T-helper 17 cell (primary cell): Measurements from ENCODE around the gene GPC6. TPM values are rescaled to one million over a fixed set of nuclear protein-coding genes. Genes with fewer than 3 reads are reported as not detected.

Source experiments
- ATAC-seq: fragments of 150-1000 bp; cut with Tn5 transposase; 2 replicates; pipeline ENCODE4 v1.10.0; 2021; ENCODE audit warnings: mild to moderate bottlenecking, moderate library complexity
- DNase-seq, 3 donors: peaks; one replicate each; pipeline versions ENCODE4 v3.0.0 to v3.0.0-alpha.2; 2020 to 2021
- H3K9me3 ChIP-seq: one replicate; pipeline ENCODE4 v1.7.0; 2013; ENCODE audit warnings: low read length, mild to moderate bottlenecking; ENCODE audit not compliant: control insufficient read depth, poor library complexity, severe bottlenecking
- H3K27ac Mint-ChIP-seq: one replicate; pipeline ENCODE4 v1.8.0; 2022; ENCODE audit warnings: mild to moderate bottlenecking, moderate library complexity, mixed read lengths
- H3K27me3 Mint-ChIP-seq: one replicate; pipeline ENCODE4 v1.8.0; 2022; ENCODE audit warnings: mixed read lengths
- H3K36me3 Mint-ChIP-seq: one replicate; pipeline ENCODE4 v1.8.0; 2022; ENCODE audit warnings: low read depth, mixed read lengths
- H3K4me1 Mint-ChIP-seq: one replicate; pipeline ENCODE4 v1.8.0; 2022; ENCODE audit warnings: mild to moderate bottlenecking, mixed read lengths
- H3K4me3 Mint-ChIP-seq: one replicate; pipeline ENCODE4 v1.8.0; 2022; ENCODE audit warnings: mild to moderate bottlenecking, moderate library complexity, mixed read lengths
- total RNA-seq, 4 donors: library from RNA in 2 of 4; stranded (reverse) in 2 of 4; gene quantifications; one replicate each; pipeline ENCODE4 v1.2.3 and lab custom pipeline; 2022 to 2026

GPC6 gene
- total RNA-seq, 2 donors from 2014 or later: not detected

GRCh38 chr13:94236132-94236531 lies 1009.5 kb downstream of the GPC6 start:
- peaks cover 2% of the 10 kb centered on the region for H3K36me3 Mint-ChIP-seq
- no peak for DNase-seq
- H3K27me3 Mint-ChIP-seq: no peaks in the 10 kb centered on the region
- H3K9me3 ChIP-seq: no peaks in the 10 kb centered on the region
- no peak overlapping the region for H3K27ac Mint-ChIP-seq
- H3K4me3 Mint-ChIP-seq: peak overlapping the region; percentile 39
- ATAC-seq: no peak
- peaks cover 18% of the 10 kb centered on the region for H3K4me1 Mint-ChIP-seq

DNA sequence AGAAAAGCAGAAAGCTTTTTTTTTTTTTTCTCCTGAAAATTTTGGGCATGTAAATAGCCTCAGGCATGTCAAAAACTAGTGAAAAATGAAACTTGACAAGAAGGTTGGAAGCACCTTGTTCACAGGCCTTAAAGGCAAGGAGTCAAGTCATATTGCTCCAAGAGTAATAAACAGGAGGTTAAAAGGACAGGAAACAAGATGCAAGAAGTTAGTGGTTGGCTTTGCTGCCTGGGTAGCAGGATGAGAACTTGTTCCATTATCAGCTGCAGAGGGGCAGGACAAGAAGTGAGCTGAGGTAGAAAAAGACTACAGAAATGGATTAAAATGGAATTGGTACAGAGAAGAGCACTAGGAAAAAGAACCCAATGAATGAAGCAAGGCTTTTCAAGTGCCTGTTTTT lies 1010.3 kb downstream of the GPC6 start:
- DNase-seq (no peak), ATAC-seq (no peak)
- Mint-ChIP-seq H3K4me3 (no peak overlapping the region), H3K4me1 (peaks cover 18% of the 10 kb centered on the region), H3K27ac (peak overlapping the region; percentile 6), H3K36me3 (peaks cover 2% of the 10 kb centered on the region), H3K27me3 (no peaks in the 10 kb centered on the region)
- no peaks in the 10 kb centered on the region for H3K9me3 ChIP-seq

- Mint-ChIP-seq H3K4me1 (peaks cover 18% of the 10 kb centered on the region), H3K27me3 (peaks cover 7% of the 10 kb centered on the region), H3K4me3 (no peak overlapping the region), H3K27ac (no peak overlapping the region), H3K36me3 (peaks cover 2% of the 10 kb centered on the region)
- H3K9me3 ChIP-seq: no peaks in the 10 kb centered on the region
- ATAC-seq (peak; percentile 50), DNase-seq (no peak)
These were observed 1012.5 kb downstream of the GPC6 start for GRCh38 chr13:94239135-94239534.

DNA sequence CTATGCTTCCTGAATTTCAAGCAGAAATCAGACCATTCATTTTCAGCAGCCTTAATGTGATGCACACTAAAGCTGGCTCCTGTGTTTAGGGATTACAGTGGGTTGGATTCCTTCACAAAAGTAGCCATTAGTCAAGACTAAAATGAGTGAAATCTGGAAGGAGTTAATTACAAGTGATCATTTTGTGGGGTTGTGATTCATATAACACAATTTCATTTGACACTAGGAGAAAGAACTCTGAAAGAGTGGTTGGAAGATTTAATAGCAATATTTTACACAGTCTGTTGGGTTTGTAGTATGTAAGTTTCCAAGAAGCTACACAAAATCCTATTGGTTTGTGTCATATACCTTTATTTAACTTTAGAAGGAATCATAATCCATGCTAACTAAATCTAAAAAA lies 1015.9 kb downstream of the GPC6 start:
- DNase-seq: no peak
- H3K36me3 Mint-ChIP-seq: peaks cover 2% of the 10 kb centered on the region
- peaks cover 6% of the 10 kb centered on the region for H3K4me1 Mint-ChIP-seq
- no peak overlapping the region for H3K27ac Mint-ChIP-seq
- H3K9me3 ChIP-seq: no peaks in the 10 kb centered on the region
- no peak for ATAC-seq
- no peak overlapping the region for H3K4me3 Mint-ChIP-seq
- peaks cover 12% of the 10 kb centered on the region for H3K27me3 Mint-ChIP-seq

DNA sequence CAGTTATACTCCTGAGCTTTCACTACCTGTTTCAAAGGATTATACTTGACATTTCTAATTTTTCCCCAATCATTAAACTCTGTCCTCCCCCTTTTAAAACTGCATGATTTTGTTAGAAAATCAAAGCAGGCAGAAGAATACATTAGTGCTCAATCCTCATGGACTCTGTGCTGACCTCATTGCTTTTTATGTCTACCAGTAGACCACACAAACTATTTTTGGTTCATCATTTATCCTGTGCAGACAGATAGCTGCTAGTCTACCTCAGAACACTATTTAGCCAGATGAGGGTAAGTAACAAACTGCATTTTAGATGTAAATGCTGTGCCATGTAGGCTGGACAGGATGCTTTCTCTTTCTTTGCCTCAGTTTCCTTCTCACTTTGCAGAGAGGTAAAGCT lies 1016.9 kb downstream of the GPC6 start:
- no peak for ATAC-seq
- peaks cover 2% of the 10 kb centered on the region for H3K36me3 Mint-ChIP-seq
- DNase-seq: no peak

GRCh38 chr13:94246495-94246894 lies 1019.9 kb downstream of the GPC6 start:
- Mint-ChIP-seq H3K4me3 (no peak overlapping the region), H3K27me3 (peaks cover 25% of the 10 kb centered on the region), H3K36me3 (no peaks in the 10 kb centered on the region), H3K27ac (no peak overlapping the region), H3K4me1 (no peaks in the 10 kb centered on the region)
- H3K9me3 ChIP-seq: no peaks in the 10 kb centered on the region
- ATAC-seq: no peak
- no peak for DNase-seq

More for the DNA sequence above, 1016.9 kb downstream of the GPC6 start:
- Mint-ChIP-seq H3K4me1 (peaks cover 6% of the 10 kb centered on the region), H3K27ac (no peak overlapping the region), H3K27me3 (peaks cover 12% of the 10 kb centered on the region), H3K4me3 (no peak overlapping the region)
- no peaks in the 10 kb centered on the region for H3K9me3 ChIP-seq

- ATAC-seq (no peak), DNase-seq (no peak)
- Mint-ChIP-seq H3K36me3 (no peaks in the 10 kb centered on the region), H3K4me1 (no peaks in the 10 kb centered on the region), H3K27me3 (peaks cover 29% of the 10 kb centered on the region), H3K27ac (no peak overlapping the region), H3K4me3 (no peak overlapping the region)
- H3K9me3 ChIP-seq: no peaks in the 10 kb centered on the region
These were observed 1021.3 kb downstream of the GPC6 start for GRCh38 chr13:94247890-94248289.

GRCh38 chr13:94248454-94249228 lies 1022.0 kb downstream of the GPC6 start:
- DNase-seq: no peak
- ATAC-seq: no peak

GRCh38 chr13:94249512-94249911 lies 1022.9 kb downstream of the GPC6 start:
- Mint-ChIP-seq H3K4me3 (no peak overlapping the region), H3K27ac (no peak overlapping the region)
- ATAC-seq: no peak

More at GRCh38 chr13:94248454-94249228, 1022.0 kb downstream of the GPC6 start:
- Mint-ChIP-seq H3K27ac (no peak overlapping the region), H3K36me3 (no peaks in the 10 kb centered on the region), H3K27me3 (peaks cover 27% of the 10 kb centered on the region), H3K4me1 (no peaks in the 10 kb centered on the region), H3K4me3 (no peak overlapping the region)
- no peaks in the 10 kb centered on the region for H3K9me3 ChIP-seq

GRCh38 chr13:94251831-94252608 lies 1025.4 kb downstream of the GPC6 start:
- no peaks in the 10 kb centered on the region for H3K9me3 ChIP-seq
- H3K27ac Mint-ChIP-seq: no peak overlapping the region
- H3K4me3 Mint-ChIP-seq: no peak overlapping the region
- H3K36me3 Mint-ChIP-seq: no peaks in the 10 kb centered on the region
- ATAC-seq (no peak), DNase-seq (no peak)
- peaks cover 18% of the 10 kb centered on the region for H3K27me3 Mint-ChIP-seq
- peaks cover 3% of the 10 kb centered on the region for H3K4me1 Mint-ChIP-seq

More at GRCh38 chr13:94249512-94249911, 1022.9 kb downstream of the GPC6 start:
- Mint-ChIP-seq H3K27me3 (peaks cover 18% of the 10 kb centered on the region), H3K4me1 (no peaks in the 10 kb centered on the region), H3K36me3 (no peaks in the 10 kb centered on the region)
- H3K9me3 ChIP-seq: no peaks in the 10 kb centered on the region
- DNase-seq: no peak

GRCh38 chr13:94254737-94255136 lies 1028.1 kb downstream of the GPC6 start:
- no peaks in the 10 kb centered on the region for H3K36me3 Mint-ChIP-seq
- no peak overlapping the region for H3K4me3 Mint-ChIP-seq
- H3K9me3 ChIP-seq: no peaks in the 10 kb centered on the region
- H3K4me1 Mint-ChIP-seq: peaks cover 7% of the 10 kb centered on the region
- no peak for ATAC-seq
- H3K27ac Mint-ChIP-seq: no peak overlapping the region
- H3K27me3 Mint-ChIP-seq: peaks cover 9% of the 10 kb centered on the region
- DNase-seq: no peak

GRCh38 chr13:94256721-94257120 lies 1030.1 kb downstream of the GPC6 start:
- Mint-ChIP-seq H3K4me3 (no peak overlapping the region), H3K27ac (no peak overlapping the region), H3K4me1 (peaks cover 7% of the 10 kb centered on the region), H3K27me3 (peaks cover 17% of the 10 kb centered on the region), H3K36me3 (peaks cover 2% of the 10 kb centered on the region)
- DNase-seq (no peak), ATAC-seq (no peak)
- no peaks in the 10 kb centered on the region for H3K9me3 ChIP-seq

DNA sequence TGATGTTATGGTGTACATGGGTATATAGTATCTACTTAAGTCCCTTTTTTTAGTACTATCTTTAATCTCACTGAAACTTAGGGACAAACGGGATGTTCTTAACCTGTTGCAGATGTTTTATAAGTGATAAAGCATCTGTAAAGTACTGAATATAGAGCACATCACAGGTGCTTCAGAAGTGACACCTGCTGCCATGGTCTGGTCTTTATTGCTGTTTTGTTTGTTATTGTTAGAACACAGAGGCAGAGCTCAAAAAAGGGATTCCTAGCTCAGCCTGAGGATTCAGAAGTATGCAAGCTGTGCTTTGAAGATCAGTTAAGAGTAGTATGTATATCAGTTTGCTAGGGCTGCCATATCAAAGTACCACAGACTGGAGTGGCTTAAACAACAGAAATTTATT lies 1033.4 kb downstream of the GPC6 start:
- no peaks in the 10 kb centered on the region for H3K9me3 ChIP-seq
- Mint-ChIP-seq H3K36me3 (peaks cover 2% of the 10 kb centered on the region), H3K27me3 (peaks cover 14% of the 10 kb centered on the region), H3K27ac (no peak overlapping the region), H3K4me1 (peaks cover 7% of the 10 kb centered on the region), H3K4me3 (no peak overlapping the region)
- DNase-seq (no peak), ATAC-seq (no peak)
